SH-SY5Y (cell line): ENCODE results near the gene EDA.

Experiments used
- GATA2 ChIP-seq: IDR thresholded peaks from 2 replicates; pipeline ENCODE4 v1.6.1; 2011; ENCODE audit warnings: mild to moderate bottlenecking, low read depth, low read length
- GATA3 ChIP-seq: IDR thresholded peaks from 2 replicates; pipeline ENCODE4 v1.6.1; 2011; ENCODE audit warnings: low read depth, mild to moderate bottlenecking, low read length, moderate library complexity

The EDA gene

DNA sequence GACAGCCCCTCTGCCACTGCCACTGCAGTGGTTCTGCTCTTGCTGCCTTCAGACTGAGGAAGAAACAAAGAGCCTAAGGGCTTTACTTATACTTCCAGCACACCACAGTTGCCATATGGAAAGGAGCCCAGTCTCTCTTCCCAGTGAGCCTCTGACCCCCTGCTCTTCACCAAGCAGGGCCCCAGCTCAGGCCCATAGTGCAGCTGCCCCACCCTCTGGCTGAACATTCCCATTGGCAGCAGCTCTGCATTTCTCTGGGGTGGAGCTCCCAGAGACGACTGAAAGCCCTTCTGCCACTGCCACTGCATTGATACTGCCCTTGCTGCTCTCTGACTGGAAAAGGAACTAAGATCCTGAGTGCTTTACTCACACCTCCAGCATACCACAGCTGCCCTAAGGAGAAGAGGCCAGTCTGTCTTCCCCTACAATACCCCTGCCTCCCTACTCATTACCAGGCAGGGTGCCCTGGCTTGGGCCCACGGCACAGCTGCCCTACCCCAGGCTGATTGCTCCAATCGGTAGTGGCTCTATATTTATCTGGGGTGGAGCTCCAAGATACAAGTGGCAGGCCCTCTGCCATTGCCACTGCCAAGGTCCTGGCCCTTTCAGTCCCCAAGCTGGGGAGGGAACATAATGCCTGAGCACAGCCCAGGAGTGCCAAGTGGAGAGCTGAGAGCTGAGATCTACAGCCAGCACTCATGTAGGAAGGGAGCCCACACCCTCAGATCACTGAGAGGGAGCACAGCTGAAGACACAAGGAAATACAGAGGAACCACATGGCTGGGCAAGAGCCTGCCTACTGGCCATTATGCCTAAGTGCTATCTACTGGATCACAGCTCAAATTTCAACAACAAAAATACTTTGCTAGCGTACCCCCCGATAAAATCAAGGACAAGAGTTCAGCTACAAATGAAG, 397.8 kb downstream of the EDA start:
- TF ChIP-seq GATA2 (no peak), GATA3 (no peak)

DNA sequence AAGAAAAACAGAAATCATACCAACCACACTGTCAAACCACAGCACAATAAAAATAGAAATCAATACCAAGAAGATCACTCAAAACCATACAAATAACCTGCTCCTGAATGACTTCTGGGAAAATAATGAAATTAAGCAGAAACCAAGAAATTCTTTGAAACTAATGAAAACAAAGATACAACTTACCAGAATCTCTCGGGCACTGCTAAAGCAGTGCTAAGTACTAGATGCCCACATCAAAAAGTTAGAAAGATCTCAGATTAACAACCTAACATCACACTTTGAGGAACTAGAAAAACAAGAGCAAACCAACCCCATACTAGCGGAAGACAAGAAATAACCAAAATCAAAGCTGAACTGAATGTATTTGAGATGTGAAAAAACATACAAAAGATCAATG, 400.6 kb downstream of the EDA start:
- TF ChIP-seq GATA2, result no peak
- TF ChIP-seq GATA3, result no peak

DNA sequence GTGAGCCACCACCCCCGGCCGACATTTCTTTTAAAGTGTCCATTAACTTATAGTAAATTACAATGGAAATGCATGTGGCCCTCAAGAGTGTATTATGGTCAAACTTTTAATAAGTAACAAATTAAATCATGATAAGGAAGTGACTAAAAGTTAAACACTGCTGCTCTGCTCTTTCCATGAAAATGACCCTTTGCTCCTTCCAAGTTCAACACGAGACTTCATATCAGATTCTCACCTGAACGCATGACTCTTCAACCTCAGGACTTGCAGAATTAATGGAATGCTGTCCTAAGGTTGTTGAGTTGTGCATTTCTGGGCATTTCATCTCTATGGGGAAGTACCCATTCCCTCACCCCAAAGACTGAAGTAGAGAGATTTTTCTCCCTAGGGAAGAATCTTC, 406.7 kb downstream of the EDA start:
- TF ChIP-seq GATA2, result no peak
- no peak for TF ChIP-seq GATA3

DNA sequence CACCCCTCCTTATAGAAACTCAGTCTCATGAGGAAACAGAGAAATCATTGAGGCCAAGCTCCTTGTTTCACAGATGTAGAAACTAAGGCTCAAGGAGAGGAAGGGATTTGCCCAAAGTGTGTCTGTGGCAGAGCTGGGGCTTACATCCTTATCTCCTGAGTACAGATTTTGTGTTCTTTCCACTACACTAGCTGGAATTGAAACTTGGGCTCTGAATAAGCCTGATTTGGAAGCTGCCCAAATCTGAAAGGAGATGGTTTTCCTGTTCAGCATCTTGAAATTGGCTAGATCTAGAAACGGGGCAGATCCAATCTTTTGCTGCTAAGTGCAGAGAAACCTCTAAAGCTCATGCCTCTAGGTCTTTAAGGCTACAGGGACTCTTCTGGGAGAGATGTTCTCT, 409.6 kb downstream of the EDA start:
- TF ChIP-seq GATA3, result no peak
- no peak for TF ChIP-seq GATA2

DNA sequence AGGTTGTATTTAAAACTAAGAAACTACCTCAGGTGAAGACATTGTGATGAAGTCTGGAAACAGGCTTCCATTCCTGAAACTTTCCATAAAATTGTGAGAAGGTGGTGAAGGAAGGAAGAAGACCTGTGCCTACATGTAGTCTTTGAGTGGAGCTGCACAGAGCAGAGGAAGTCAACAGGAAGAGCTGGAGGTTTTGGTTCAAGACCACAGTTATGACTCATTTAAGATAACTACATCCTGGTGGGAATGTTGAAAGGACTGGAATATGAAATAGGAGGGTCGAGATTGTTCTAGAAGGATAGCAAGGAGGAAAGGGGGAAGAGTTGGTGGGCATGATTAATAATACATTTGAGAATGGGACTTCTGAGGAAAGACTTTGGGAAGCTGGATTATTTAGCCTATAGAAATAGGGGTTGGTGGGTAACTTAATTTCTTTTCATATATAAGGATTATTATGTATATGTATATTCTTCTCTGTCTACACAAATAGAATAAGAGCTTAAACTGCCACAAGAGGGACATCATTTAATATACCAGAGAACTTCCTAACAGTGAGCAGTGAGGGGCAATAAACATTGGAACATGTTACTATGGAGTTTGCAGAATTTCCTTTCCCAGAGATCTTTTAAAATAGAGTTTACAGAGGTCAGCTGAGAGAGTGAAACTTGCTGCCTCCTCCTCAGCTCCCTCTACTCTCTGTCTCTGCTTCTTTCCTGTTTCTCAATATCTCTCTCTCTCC, 410.4 kb downstream of the EDA start:
- no peak for TF ChIP-seq GATA2
- TF ChIP-seq GATA3, result no peak

DNA sequence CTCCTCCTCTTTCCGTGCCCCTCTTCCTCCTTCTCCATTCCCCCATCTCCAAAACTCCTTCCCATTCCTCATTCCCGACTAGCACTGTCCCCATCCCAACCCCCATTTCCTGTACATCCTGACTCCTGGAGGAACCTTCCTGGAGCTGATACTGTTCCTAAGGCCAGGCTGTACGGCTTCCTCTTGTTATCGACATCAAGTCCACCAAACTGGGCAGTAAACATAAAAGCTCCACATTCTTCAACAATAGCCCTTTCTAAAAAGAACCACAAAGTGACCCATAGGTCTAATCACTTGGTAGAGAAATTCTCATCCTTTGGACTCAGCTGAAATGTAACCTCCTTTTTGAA, 410.9 kb downstream of the EDA start:
- TF ChIP-seq GATA2 (no peak), GATA3 (no peak)

DNA sequence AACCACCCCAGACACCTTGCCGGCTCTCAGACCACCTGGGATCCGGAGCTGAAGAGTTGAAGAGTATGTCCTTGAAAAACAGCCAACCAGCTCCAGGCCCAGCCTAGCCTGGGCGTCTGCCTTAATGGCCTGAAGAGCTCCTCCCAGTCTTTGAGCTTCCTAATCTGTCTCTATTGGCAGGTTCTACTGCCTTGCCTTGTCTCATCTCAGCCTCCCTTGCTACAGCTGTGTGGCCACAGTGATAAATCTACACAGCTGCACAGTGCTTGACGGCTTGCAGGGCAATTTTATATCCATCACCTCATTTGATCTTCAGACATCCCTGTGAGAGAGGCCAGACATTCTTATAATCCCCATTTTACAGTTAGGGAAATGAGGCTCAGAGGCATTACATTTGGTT, 413.9 kb downstream of the EDA start:
- TF ChIP-seq GATA3 (no peak), GATA2 (no peak)

DNA sequence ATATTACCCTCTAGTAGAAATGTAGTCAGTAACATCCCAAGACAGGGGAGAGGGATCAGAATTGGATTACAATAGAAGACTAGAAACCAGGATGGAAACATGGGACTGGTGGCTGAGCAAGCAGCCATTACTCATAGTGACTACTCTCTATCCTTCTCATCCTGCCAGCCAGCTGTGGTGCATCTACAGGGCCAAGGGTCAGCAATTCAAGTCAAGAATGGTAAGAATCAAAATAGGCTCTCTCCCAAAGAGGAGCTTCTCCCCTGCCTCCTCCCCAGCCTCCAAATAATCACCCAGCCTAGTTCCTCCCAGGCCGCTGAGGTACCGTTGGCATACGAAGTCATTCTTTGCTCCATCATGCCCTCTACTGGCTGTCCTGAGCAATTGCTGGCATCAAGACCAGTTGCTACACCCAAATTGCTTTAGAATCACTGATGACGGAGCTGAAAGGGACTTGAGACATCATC, 414.4 kb downstream of the EDA start:
- TF ChIP-seq GATA3, result no peak
- no peak for TF ChIP-seq GATA2

DNA sequence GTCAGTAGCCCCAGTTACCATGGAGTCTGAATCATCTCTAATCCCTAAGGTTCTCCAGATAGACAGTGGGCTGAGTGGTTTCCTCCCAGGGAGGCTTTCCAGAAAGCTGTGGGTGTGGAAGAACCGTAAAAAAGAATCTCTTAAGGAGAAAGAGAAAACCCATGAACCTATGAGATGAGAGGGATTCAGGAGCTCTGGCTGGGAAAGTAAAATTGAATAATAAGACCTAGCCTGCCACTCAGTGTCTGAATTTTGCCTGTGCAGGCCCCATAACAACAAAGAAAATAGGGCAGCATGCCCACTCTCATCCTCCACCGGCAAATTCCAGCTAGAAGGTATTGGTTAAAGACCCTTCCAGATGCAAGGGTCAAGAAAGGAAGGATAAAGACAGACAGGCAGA, 416.9 kb downstream of the EDA start:
- TF ChIP-seq GATA3 (no peak), GATA2 (no peak)

DNA sequence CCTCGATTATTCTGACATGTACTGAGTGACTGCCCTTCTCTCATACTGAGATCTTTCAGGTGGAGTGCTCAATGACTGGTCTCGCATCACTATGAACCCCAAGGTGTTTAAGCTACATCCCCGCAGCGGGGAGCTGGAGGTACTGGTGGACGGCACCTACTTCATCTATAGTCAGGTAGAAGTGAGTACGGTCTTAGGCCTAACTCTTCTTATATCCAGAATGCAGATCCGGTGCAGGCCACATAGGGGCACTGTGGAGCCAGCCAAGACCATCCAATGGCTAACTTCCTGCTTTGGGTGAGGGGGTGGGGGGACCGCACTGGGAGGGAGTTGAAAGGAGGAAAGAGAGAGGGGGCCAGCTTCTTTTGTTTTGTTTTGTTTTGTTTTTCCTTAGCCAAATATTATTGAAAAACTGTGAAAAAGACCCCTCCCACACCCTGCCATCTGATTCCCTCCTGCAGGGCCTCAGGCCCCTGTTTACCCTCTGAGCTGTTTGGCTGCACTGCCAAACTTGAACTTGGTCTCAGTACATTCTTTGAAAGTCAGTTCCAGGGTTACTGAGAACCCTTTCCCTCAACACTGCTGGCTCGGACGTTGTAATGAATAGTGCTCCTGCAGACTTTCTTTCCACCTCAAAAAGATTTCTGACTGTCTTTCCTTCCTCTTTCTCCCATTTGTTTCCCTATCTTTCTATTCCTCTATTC, 417.6 kb downstream of the EDA start:
- no peak for TF ChIP-seq GATA2
- TF ChIP-seq GATA3, result no peak

DNA sequence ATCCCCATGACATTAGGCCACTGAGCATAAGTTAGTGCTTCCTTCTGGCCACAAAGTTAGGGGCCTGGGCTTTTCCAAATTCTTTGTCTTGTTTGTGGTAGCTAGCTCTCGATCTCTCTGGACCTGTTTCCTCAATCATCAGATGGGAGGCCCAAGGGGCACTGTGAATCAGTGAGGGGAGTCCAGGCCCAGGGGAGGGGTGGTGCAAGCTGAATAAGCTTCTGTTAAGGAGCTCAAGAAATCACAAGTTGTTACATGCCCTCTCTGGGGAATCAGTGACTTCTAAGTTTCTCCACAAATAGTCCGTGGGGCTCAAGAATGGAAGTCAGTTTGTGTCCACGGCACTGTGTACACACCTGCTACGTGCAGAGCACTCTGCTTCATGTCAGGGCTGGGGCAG, 418.7 kb downstream of the EDA start:
- TF ChIP-seq GATA2 (no peak), GATA3 (no peak)

DNA sequence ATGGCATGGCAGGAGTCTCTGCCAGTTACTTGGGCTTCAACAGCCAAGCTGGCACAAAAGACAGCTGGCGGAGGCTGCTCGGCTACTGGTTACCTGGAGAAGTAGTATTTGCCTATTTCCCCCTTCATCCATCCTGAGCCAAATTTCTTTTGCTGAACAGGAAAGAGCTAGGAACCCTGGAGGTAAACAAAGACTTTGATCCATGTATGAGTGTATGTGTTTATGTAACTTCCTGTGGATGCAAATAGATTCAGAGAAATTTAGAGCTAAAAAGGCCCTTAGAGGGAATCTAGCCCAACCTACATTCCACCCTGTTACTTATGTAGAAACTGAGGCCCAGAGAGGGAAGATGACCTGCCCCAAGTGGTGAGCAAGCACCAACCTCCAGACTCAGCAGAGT, 422.6 kb downstream of the EDA start:
- TF ChIP-seq GATA3, result no peak
- no peak for TF ChIP-seq GATA2

DNA sequence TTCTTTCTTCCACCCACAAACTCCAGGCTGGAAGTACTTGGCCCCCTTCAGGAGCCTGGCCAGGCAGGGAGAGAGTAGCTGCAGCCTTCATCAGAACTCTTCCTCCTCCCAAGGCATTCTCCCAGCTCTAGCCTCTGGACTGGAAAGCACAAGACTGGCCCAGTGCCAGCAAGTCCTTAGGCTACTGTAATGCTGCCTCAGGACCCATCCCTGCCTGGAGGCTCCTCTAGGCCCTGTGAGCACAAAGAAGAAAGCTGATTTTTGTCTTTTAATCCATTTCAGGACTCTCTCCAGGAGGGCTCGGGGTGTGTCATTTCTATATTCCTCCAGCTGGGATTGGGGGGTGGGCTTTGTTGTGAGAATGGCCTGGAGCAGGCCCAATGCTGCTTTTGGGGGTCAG, 423.0 kb downstream of the EDA start:
- no peak for TF ChIP-seq GATA2
- TF ChIP-seq GATA3, result no peak

DNA sequence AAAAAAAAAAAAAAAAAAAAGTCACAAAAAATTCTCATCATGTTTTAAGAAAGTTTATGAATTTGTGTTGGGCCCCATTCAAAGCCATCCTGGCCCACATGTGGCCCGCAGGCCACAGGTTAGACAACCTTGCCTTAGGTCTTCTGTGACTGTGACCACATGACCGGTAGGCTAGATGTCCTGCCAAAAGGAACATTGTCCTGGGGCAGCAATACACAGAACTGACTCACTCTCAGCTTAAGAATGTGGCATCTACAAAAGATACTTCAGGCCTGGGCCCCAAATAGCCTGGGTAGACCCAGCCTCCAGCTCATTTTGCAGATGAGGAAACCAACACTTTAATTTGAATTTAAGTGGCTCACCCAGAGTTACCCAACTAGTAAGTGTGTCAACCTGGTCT, 423.8 kb downstream of the EDA start:
- TF ChIP-seq GATA3, result no peak
- TF ChIP-seq GATA2, result no peak

DNA sequence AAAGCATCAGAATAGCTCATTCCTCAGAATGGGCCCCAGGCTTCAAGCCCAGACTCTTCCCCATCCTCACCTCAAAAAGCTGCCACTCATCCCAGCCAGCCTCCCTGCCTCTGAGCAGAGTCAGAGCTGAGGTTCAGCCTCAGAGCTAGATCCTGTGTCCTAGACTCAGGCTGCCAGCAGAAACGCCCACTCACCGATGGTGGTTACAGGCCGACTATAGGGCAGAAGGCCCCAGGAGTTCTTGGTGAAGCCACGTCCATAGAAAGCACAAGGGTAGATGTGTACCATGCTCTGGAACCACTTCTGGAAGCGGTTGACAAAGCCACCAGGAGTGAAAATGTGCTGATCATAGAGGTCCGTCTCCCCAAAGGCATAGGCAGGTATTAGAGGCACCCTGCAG, 426.1 kb downstream of the EDA start:
- no peak for TF ChIP-seq GATA2
- TF ChIP-seq GATA3, result no peak
